Ovary (tissue), 9 donors: ENCODE measurements around the gene CYB561A3. TPM values are rescaled to one million over a fixed set of nuclear protein-coding genes. Genes with fewer than 3 reads are reported as not detected.

Experiments used
- DNase-seq, 5 donors: peaks; one replicate each; pipeline ENCODE4 v3.0.0-alpha.2; 2019 to 2020
- H3K27ac ChIP-seq, 2 donors: fragments of 200-600 bp; one replicate each; pipeline versions ENCODE4 v1.5.1 to v1.8.0; 2019 to 2022
- H3K27me3 ChIP-seq: fragments of 200-600 bp; one replicate; pipeline ENCODE4 v1.8.0; 2022
- H3K36me3 ChIP-seq: fragments of 200-600 bp; sonication (generic); one replicate; pipeline ENCODE4 v1.5.1; 2019
- H3K4me1 ChIP-seq: one replicate; pipeline ENCODE4 v1.8.1; 2013; ENCODE audit warnings: mild to moderate bottlenecking, moderate library complexity; ENCODE audit not compliant: insufficient read depth
- H3K4me3 ChIP-seq: fragments of 200-600 bp; sonication (generic); one replicate; pipeline ENCODE4 v1.5.1; 2017
- H3K9me3 ChIP-seq, 2 donors: fragments of 200-600 bp in 1 of 2; sonication (generic) in 1 of 2; one replicate each; pipeline versions ENCODE4 v1.5.1 to v1.8.1; 2013 to 2019; ENCODE audit warnings: mild to moderate bottlenecking in 1 of 2, moderate library complexity in 1 of 2
- CTCF ChIP-seq, 3 donors: fragments of 450-650 bp in 2 of 3; fragments of 200-600 bp in 1 of 3; IDR thresholded peaks; one replicate each; pipeline versions ENCODE4 v1.5.1 to v1.8.0; 2016 to 2022; ENCODE audit warnings: antibody characterized with exemption in 3 of 3, mild to moderate bottlenecking in 1 of 3
- EP300 ChIP-seq: sonication (generic); formaldehyde crosslinking; IDR thresholded peaks from one replicate; pipeline ENCODE4 v1.6.1; 2017; ENCODE audit warnings: antibody characterized with exemption
- POLR2A ChIP-seq: fragments of 450-650 bp; IDR thresholded peaks from one replicate; pipeline ENCODE4 v1.6.1; 2017; ENCODE audit warnings: antibody characterized with exemption, mild to moderate bottlenecking, moderate library complexity
- WGBS, 3 donors: extraction: QIAGEN DNeasy Blood & Tissue Kit in 1 of 3; methylation state at CpG; one replicate each; pipeline versions ENCODE4 v1.1.5 to v1.1.7; 2013 to 2017; 5-methylcytosine and 5-hydroxymethylcytosine counted together
- intact Hi-C, 4 donors: fragments of 100-400 bp; cut with DNase I; formaldehyde crosslinking; loops; one replicate each; pipeline versions ENCODE4 v1.11.0 to v1.15.1; 2022 to 2023
- polyA plus RNA-seq, 2 donors: library from polyadenylated mRNA; stranded (reverse); fragments of 200-250 nt in 1 of 2; fragments of 350-450 nt in 1 of 2; fragmentation: Illumina TruSeq in 1 of 2; extraction: RNeasy Lipid Tissue Mini Kit (QIAGEN cat#74804) in 1 of 2; gene quantifications; one replicate each; pipeline ENCODE4 v1.2.3, GENCODE V29; 2013 to 2014
- total RNA-seq, 7 donors: library from RNA; depleted of rRNA in 2 of 7; stranded (reverse); fragments of >200 nt in 2 of 7; fragmentation: NEBNext Ultra II Directional in 3 of 7; extraction: Animal tissue kit (Norgen Biotek cat#: 25700) in 3 of 7; gene quantifications; one replicate each; pipeline versions ENCODE4 v1.1.0 to v1.2.4, GENCODE V29; 2016 to 2023
- donor health status: DM: no; HTN: no; CAD: no; lungs with moderate emphysema.
- donor health status: DM: no; HTN: no; CAD: no.
- donor health status: Bipolar disorder and iron deficiency.
- donor health status: DM: yes; HTN: yes; CAD: no.
- donor health status: DM: no; HTN: no; CAD: no.
- donor health status: DM: yes; HTN: yes; CAD: no.

The CYB561A3 gene
- total and polyA plus RNA-seq, 9 donors, result 24.1 to 58.3 (median 44.1) TPM

- H3K27me3 ChIP-seq, result no peaks in the 10 kb centered on the region
- intact Hi-C loops, result no loop called here
- TF ChIP-seq EP300, result no peak
- no peak for TF ChIP-seq POLR2A
- no peak for TF ChIP-seq CTCF (IDR thresholded peaks at IDR 0.05)
- WGBS, 3 donors, result 81 to 86% (median 82%) methylated on average over 6 of the region's 6 CpGs
- H3K27ac ChIP-seq, result no peak overlapping the region
- H3K4me1 ChIP-seq, result peaks cover 2% of the 10 kb centered on the region
- DNase-seq, result no peak
- H3K36me3 ChIP-seq, result no peaks in the 10 kb centered on the region
- no peaks in the 10 kb centered on the region for H3K9me3 ChIP-seq
- no peak overlapping the region for H3K4me3 ChIP-seq
Measured at GRCh38 chr11:61359516-61359915, 2.2 kb downstream of the CYB561A3 start.

- no peak for DNase-seq
- Histone ChIP-seq H3K4me1 (peaks cover 2% of the 10 kb centered on the region), H3K4me3 (no peak overlapping the region), H3K36me3 (no peaks in the 10 kb centered on the region), H3K9me3 (no peaks in the 10 kb centered on the region), H3K27me3 (no peaks in the 10 kb centered on the region), H3K27ac (no peak overlapping the region)
- WGBS, 3 donors, result 95 to 98% (median 97%) methylated on average over 11 of the region's 11 CpGs
- intact Hi-C loops, result no loop called here
- TF ChIP-seq EP300, result no peak
- TF ChIP-seq CTCF (IDR thresholded peaks at IDR 0.05), result no peak
- TF ChIP-seq POLR2A, result no peak
Measured at GRCh38 chr11:61358566-61358965, 3.1 kb downstream of the CYB561A3 start.

- Histone ChIP-seq H3K27ac (no peak overlapping the region), H3K4me3 (no peak overlapping the region), H3K36me3 (no peaks in the 10 kb centered on the region), H3K9me3 (no peaks in the 10 kb centered on the region), H3K4me1 (peaks cover 2% of the 10 kb centered on the region), H3K27me3 (no peaks in the 10 kb centered on the region)
- TF ChIP-seq CTCF (IDR thresholded peaks at IDR 0.05) (no peak), POLR2A (no peak), EP300 (no peak)
- 93 to 96% (median 94%) methylated on average over 6 of the region's 6 CpGs for WGBS, 3 donors
- no peak for DNase-seq
- intact Hi-C loops, result no loop called here
Measured at GRCh38 chr11:61357894-61358239, 3.8 kb downstream of the CYB561A3 start.

- no peaks in the 10 kb centered on the region for H3K36me3 ChIP-seq
- intact Hi-C loops, result no loop called here
- no peaks in the 10 kb centered on the region for H3K27me3 ChIP-seq
- 92 to 95% (median 92%) methylated on average over 9 of the region's 9 CpGs for WGBS, 3 donors
- no peak overlapping the region for H3K4me3 ChIP-seq
- peaks cover 2% of the 10 kb centered on the region for H3K4me1 ChIP-seq
- DNase-seq, result no peak
- no peak overlapping the region for H3K27ac ChIP-seq
- TF ChIP-seq POLR2A (no peak), EP300 (no peak), CTCF (IDR thresholded peaks at IDR 0.05) (no peak)
- no peaks in the 10 kb centered on the region for H3K9me3 ChIP-seq
Measured at GRCh38 chr11:61357233-61357893, 4.3 kb downstream of the CYB561A3 start.
